Activated naive CD4-positive, alpha-beta T cell (primary cell): ENCODE data around the gene ZCCHC4.

Experiments
- DNase-seq, 4 experiments: peaks; one replicate each; lab custom pipeline; 2025; lab: John Stamatoyannopoulos, UW

ZCCHC4 gene

GRCh38 chr4:25377572-25378436 lies 65.2 kb downstream of the ZCCHC4 start:
- DNase-seq = no peak

GRCh38 chr4:25378437-25378743 lies 65.8 kb downstream of the ZCCHC4 start:
- no peak for DNase-seq

- DNase-seq = no peak
These were observed 67.0 kb downstream of the ZCCHC4 start for GRCh38 chr4:25379591-25379990.

- no peak for DNase-seq
These were observed 71.1 kb downstream of the ZCCHC4 start for GRCh38 chr4:25383647-25384046.

GRCh38 chr4:25386926-25387325 lies 74.4 kb downstream of the ZCCHC4 start:
- DNase-seq = no peak

- no peak for DNase-seq
These were observed 84.7 kb downstream of the ZCCHC4 start for GRCh38 chr4:25397305-25397704.

GRCh38 chr4:25399510-25399909 lies 86.9 kb downstream of the ZCCHC4 start:
- DNase-seq = no peak

- DNase-seq = no peak
These were observed 88.5 kb downstream of the ZCCHC4 start for GRCh38 chr4:25401066-25401465.

- no peak for DNase-seq
These were observed 89.9 kb downstream of the ZCCHC4 start for GRCh38 chr4:25402521-25402920.

GRCh38 chr4:25403699-25404098 lies 91.1 kb downstream of the ZCCHC4 start:
- DNase-seq = no peak

GRCh38 chr4:25405453-25405852 lies 92.9 kb downstream of the ZCCHC4 start:
- no peak for DNase-seq

GRCh38 chr4:25406081-25406692 lies 93.6 kb downstream of the ZCCHC4 start:
- no peak for DNase-seq

- DNase-seq = no peak
These were observed 98.4 kb downstream of the ZCCHC4 start for GRCh38 chr4:25410820-25411529.

GRCh38 chr4:25413261-25413660 lies 100.7 kb downstream of the ZCCHC4 start:
- DNase-seq = no peak

GRCh38 chr4:25417014-25417413 lies 104.4 kb downstream of the ZCCHC4 start:
- DNase-seq = no peak
